GM19372 (cell line): ENCODE data around the gene COMMD9.
"Not testable (repeated sequence)": the region's sequence is repeated elsewhere in the genome, so short reads cannot be mapped to it uniquely, and the experiment has no call there.

Experiments
- ATAC-seq: cut with Tn5 transposase; IDR thresholded peaks from one replicate; pipeline ENCODE4 v1.9.1; 2021; ENCODE audit warnings: mild to moderate bottlenecking, low read depth, moderate library complexity; ENCODE audit not compliant: unreplicated experiment

COMMD9 gene

GRCh38 chr11:36289226-36289852 lies at the start of gene COMMD9:
TSS of gene COMMD9 (minus strand) at chr11:36289424. CDS start at chr11:36289412, 12 bp downstream.
- ATAC-seq = peak; percentile 100

GRCh38 chr11:36333897-36334296 lies 44.7 kb upstream of the COMMD9 start:
- no peak for ATAC-seq

- ATAC-seq = no peak
Observed at GRCh38 chr11:36333468-36333867, 44.2 kb upstream of the COMMD9 start.

GRCh38 chr11:36330411-36330810 lies 41.2 kb upstream of the COMMD9 start:
- ATAC-seq = no peak

DNA sequence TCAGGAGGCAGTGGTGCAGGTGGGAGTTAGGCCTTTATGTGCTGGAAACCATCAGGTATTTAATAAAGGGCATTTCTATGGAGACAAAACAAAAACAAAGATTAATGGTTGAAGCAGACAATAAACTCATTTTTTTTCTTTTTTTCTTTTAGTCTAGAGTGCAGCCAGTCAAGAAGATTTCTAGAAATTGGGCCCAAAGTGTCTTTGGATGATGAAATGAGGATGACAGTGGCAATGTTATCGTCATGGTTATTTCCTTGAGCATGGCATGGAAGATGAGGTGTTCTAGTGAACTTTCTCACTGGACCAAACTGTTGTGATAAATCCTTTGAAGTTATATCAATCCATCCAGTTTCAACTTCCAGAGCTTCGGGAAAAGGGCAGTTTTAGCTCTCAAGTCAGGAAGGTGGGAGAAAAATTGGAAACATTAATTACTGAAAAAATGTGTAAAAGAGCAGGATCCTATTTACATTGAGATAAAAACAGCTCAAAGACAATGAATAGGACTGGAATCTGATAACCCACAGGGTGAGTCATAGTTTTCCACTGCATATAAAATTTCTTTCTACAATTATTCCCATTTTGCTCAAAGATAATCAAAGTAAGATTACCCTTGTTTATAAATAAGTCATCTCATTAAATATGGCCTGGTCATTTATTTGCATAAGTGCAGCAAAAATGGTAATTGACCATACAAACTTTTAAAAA lies 39.9 kb upstream of the COMMD9 start:
- ATAC-seq = no peak

- no peak for ATAC-seq
Observed at GRCh38 chr11:36326524-36327419, 37.5 kb upstream of the COMMD9 start.

GRCh38 chr11:36325403-36325802 lies 36.2 kb upstream of the COMMD9 start:
- ATAC-seq = not testable (repeated sequence)

GRCh38 chr11:36324956-36325355 lies 35.7 kb upstream of the COMMD9 start:
- not testable (repeated sequence) for ATAC-seq

- no peak for ATAC-seq
Observed at GRCh38 chr11:36317992-36318391, 28.8 kb upstream of the COMMD9 start.

GRCh38 chr11:36316049-36316448 lies 26.8 kb upstream of the COMMD9 start:
- ATAC-seq = no peak

GRCh38 chr11:36314434-36314767 lies 25.2 kb upstream of the COMMD9 start:
- ATAC-seq = no peak

DNA sequence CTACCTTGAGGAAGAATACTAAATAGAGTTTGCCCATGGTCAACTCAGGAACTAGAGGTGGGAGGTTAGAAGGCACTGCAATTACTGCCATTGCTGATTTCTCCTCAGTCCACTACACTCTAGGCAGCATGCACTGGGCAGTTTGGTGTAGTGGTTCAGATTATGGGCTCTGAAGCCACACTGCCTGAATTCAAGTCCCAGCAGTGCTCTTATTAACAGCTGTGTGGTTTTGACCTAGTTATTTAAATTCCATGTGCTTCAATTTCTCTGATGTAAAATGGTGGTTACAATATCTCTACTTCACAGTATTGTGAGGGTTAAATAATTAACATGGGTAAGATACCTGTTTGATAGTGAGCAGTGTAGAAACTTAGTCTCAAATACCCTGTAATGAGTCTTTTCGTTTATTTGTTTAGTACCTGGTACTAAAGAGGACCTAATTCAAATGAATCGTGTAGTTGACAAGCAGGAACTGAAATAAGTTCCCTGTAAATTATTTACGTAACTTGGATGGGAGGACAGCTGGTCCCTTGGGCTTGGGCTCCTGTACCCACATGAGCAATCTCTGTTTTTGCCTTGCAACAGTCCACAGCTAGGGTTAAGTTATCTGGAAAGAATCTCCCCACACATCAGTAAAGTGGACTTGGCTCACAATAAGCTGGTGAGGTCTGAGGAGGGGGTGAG lies 24.7 kb upstream of the COMMD9 start:
- no peak for ATAC-seq

GRCh38 chr11:36312611-36313472 lies 23.6 kb upstream of the COMMD9 start:
- ATAC-seq = no peak

DNA sequence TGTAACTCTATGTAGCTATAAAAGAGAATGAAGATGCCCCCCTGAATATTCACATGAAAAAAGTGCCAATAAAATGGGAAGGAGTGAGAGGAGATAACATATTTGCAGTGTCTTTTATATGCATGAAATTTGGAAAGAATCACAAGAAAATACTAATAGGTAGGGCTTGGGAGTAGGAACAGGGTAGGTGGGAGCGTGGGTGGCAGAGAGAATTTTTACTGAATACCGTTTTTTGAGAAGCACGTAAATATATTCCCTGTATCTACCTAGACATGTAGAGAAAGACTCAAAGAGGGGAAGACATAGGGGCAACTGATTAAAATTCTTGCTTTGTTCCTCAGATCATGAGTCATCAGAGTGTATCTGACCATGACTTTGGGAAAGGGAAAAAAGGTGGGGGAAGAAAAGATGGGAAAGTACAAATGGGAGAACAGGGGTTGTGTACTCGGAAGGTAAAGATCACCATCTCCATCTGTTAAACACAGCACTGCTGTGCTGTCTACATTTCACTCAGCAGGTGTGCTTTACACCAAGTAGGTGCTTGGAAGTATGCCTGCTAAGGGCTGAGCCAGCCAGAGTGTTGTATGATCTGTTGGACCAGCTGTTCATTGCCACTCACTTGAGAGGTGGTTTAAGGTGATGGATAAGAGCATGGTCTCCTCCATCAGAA lies 22.8 kb upstream of the COMMD9 start:
- ATAC-seq = no peak

GRCh38 chr11:36309779-36310178 lies 20.6 kb upstream of the COMMD9 start:
- no peak for ATAC-seq

- no peak for ATAC-seq
Observed at GRCh38 chr11:36308577-36308976, 19.4 kb upstream of the COMMD9 start.

GRCh38 chr11:36306888-36307287 lies 17.7 kb upstream of the COMMD9 start:
- ATAC-seq = no peak

- ATAC-seq = no peak
Observed at GRCh38 chr11:36305047-36305446, 15.8 kb upstream of the COMMD9 start.

- no peak for ATAC-seq
Observed at GRCh38 chr11:36304351-36304750, 15.1 kb upstream of the COMMD9 start.
